NCI-H524 (cell line): Measurements from ENCODE around the gene ARHGEF7.
"Not testable (repeated sequence)": the region's sequence is repeated elsewhere in the genome, so short reads cannot be mapped to it uniquely, and the experiment has no call there.

Source experiments
- DNase-seq, 2 experiments: peaks; one replicate each; lab custom pipeline; 2025; lab: John Stamatoyannopoulos, UW

ARHGEF7 gene

GRCh38 chr13:111115061-111115964 lies at the start of gene ARHGEF7:
Gene ARHGEF7 (plus strand): TSS chr13:111115310. CDS start chr13:111115527, 217 bp downstream.
- no peak for DNase-seq

GRCh38 chr13:111065698-111066097 lies 49.4 kb upstream of the ARHGEF7 start:
- no peak for DNase-seq

GRCh38 chr13:111066544-111066943 lies 48.6 kb upstream of the ARHGEF7 start:
- no peak for DNase-seq

- DNase-seq, result no peak
Measured at GRCh38 chr13:111068009-111068350, 47.1 kb upstream of the ARHGEF7 start.

GRCh38 chr13:111071120-111071519 lies 44.0 kb upstream of the ARHGEF7 start:
- not testable (repeated sequence) for DNase-seq

- DNase-seq, result not testable (repeated sequence)
Measured at GRCh38 chr13:111071526-111071925, 43.6 kb upstream of the ARHGEF7 start.

GRCh38 chr13:111074826-111075225 lies 40.3 kb upstream of the ARHGEF7 start:
- no peak for DNase-seq

GRCh38 chr13:111076155-111077013 lies 38.7 kb upstream of the ARHGEF7 start:
- no peak for DNase-seq

GRCh38 chr13:111079375-111079774 lies 35.7 kb upstream of the ARHGEF7 start:
- no peak for DNase-seq

GRCh38 chr13:111080642-111081041 lies 34.5 kb upstream of the ARHGEF7 start:
- no peak for DNase-seq

- DNase-seq, result no peak
Measured at GRCh38 chr13:111082240-111082639, 32.9 kb upstream of the ARHGEF7 start.

GRCh38 chr13:111082769-111083168 lies 32.3 kb upstream of the ARHGEF7 start:
- DNase-seq, result not testable (repeated sequence)

- not testable (repeated sequence) for DNase-seq
Measured at GRCh38 chr13:111083693-111084092, 31.4 kb upstream of the ARHGEF7 start.

- DNase-seq, result no peak
Measured at GRCh38 chr13:111090169-111090568, 24.9 kb upstream of the ARHGEF7 start.

GRCh38 chr13:111092685-111093084 lies 22.4 kb upstream of the ARHGEF7 start:
- no peak for DNase-seq

GRCh38 chr13:111093136-111093535 lies 22.0 kb upstream of the ARHGEF7 start:
- no peak for DNase-seq

GRCh38 chr13:111093634-111094033 lies 21.5 kb upstream of the ARHGEF7 start:
- DNase-seq, result no peak

- DNase-seq, result peak in 1 of 2 experiments; percentile 9
Measured at GRCh38 chr13:111095031-111095840, 19.9 kb upstream of the ARHGEF7 start.

GRCh38 chr13:111095911-111096501 lies 19.1 kb upstream of the ARHGEF7 start:
- no peak for DNase-seq

- DNase-seq, result no peak
Measured at GRCh38 chr13:111099290-111099689, 15.8 kb upstream of the ARHGEF7 start.

- no peak for DNase-seq
Measured at GRCh38 chr13:111110054-111110453, 5.1 kb upstream of the ARHGEF7 start.
